ENCODE results near the gene KIRREL3. TPM values are rescaled to one million over a fixed set of nuclear protein-coding genes. Genes with fewer than 3 reads are reported as not detected.

KIRREL3 gene
- total and polyA plus RNA-seq, 2 of the 4 experiments (the other 2 are of a cell fraction), result 10.9 to 15.9 TPM

DNA sequence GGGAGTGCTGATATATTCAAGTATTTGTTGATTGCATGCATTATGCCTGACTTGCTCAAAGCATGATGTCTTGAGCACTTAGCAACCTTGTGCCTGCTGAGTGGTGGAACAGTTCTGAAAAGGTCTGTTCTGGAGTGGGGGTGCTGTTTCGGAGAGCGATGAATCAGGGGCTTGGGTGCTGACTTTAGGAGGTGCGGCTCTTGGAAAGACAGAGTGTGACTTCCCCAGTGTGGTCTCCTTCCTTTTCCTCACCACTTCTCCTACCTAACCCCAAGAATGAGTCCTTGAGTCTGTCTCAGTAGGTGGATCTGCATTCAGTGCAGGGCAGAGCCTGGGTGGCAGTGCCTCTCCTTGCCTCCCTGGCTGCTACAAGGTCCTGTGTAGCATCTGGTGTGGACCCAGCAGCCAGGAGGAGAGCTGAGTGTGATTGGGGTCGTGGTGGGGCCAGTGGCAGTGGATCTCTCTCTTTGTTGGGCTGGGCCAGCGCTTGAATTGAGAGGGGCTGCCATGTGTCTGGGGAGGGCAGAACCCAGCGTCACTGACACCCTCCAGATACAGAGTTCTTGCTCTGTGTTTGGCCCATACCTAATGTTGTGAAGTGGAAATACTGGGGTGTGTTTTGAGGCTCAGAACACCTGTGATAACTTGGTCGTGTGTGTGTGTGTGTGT lies 609.1 kb downstream of the KIRREL3 start:
- no peak overlapping the region for H2BK120ac ChIP-seq (ENCODE audit: low read depth, low read length)
- H3K18ac ChIP-seq (ENCODE audit: low read depth, low read length), result no peak overlapping the region
- no peak for DNase-seq
- H3K4ac ChIP-seq (ENCODE audit: low read depth, low read length), result no peak overlapping the region
- H3K27me3 ChIP-seq (ENCODE audit: control insufficient read depth, insufficient read depth, low read length), result no peaks in the 10 kb centered on the region
- H3K79me1 ChIP-seq (ENCODE audit: low read depth in 1 of 2, low read length in 2 of 2), result peaks cover 0 to 10% of the 10 kb centered on the region in 2 experiments; a peak in 3 of 4 replicates
- no peak overlapping the region for H4K5ac ChIP-seq (ENCODE audit: low read depth, low read length)
- 40% methylated on average over 1 of the region's 7 CpGs; no CpG with 5 or more reads in 1 of the 2 experiments for WGBS, 2 experiments (ENCODE audit: extremely low coverage in 2 of 2, insufficient read length in 1 of 2)
- H3K56ac ChIP-seq (ENCODE audit: extremely low read depth, insufficient read depth, low read length), result no peak overlapping the region
- BruUV-seq (replicated peaks), result no TSS peak
- H4K91ac ChIP-seq (ENCODE audit: insufficient read depth, low read depth, low read length), result no peak overlapping the region
- H2AK9ac ChIP-seq (replicated peaks; ENCODE audit: low read depth, low read length, poor library complexity), result no peak overlapping the region
- no peak overlapping the region for H2BK5ac ChIP-seq (ENCODE audit: low read depth, low read length, poor library complexity, severe bottlenecking)
- dilution Hi-C loops (cut with HindIII; ENCODE audit: low sequenced_read_pairs, unreplicated experiment), result no loop called here
- intact Hi-C loops (cut with micrococcal nuclease), result no loop called here
- no peaks in the 10 kb centered on the region; the same call in 1 of the 2 replicates for H4K20me1 ChIP-seq (ENCODE audit: insufficient read depth, low read length)
- CTCF ChIA-PET, result no interaction called here
- peaks cover 2% of the 10 kb centered on the region; the same call in 1 of the 2 replicates for H3K4me1 ChIP-seq (ENCODE audit: control insufficient read depth, insufficient read depth, low read length)
- no peak overlapping the region for H4K8ac ChIP-seq (ENCODE audit: low read depth in 2 of 2, low read length in 2 of 2)
- H3K4me2 ChIP-seq (ENCODE audit: low read depth, low read length), result no peak overlapping the region
- no peak for ATAC-seq (ENCODE audit: low read depth)
- H3K14ac ChIP-seq (replicated peaks; ENCODE audit: low read depth, low read length), result no peak overlapping the region
- H3K9me3 ChIP-seq (ENCODE audit: control insufficient read depth, insufficient read depth, low read length), result no peaks in the 10 kb centered on the region
- H2AK5ac ChIP-seq (ENCODE audit: low read depth, low read length), result no peak overlapping the region
- no peak overlapping the region for H3K9ac ChIP-seq (ENCODE audit: low read depth, low read length)
- no peak overlapping the region for H3K23ac ChIP-seq (ENCODE audit: low read depth, low read length)
- in situ Hi-C loops (cut with MboI; ENCODE audit: low sequenced_read_pairs), result no loop called here
- POLR2A ChIA-PET (ENCODE audit: unreplicated experiment), result no interaction called here
- no peaks in the 10 kb centered on the region for H3K36me3 ChIP-seq (ENCODE audit: control insufficient read depth, insufficient read depth, low read length)
- TF ChIP-seq RFX5 (IDR thresholded peaks at IDR 0.05; ENCODE audit: low read depth, low read length) (no peak), FOS (IDR thresholded peaks at IDR 0.05; ENCODE audit: low read depth, low read length) (no peak), MAFK (IDR thresholded peaks at IDR 0.05; ENCODE audit: low read depth, low read length) (no peak), BHLHE40 (IDR thresholded peaks at IDR 0.05; ENCODE audit: low read depth, low read length) (no peak), MXI1 (IDR thresholded peaks at IDR 0.05; ENCODE audit: borderline replicate concordance, low read depth, low read length) (no peak), RAD21 (IDR thresholded peaks at IDR 0.05; ENCODE audit: low read length) (no peak), MAZ (IDR thresholded peaks at IDR 0.05; ENCODE audit: borderline replicate concordance, low read depth, low read length) (no peak), RCOR1 (IDR thresholded peaks at IDR 0.05; ENCODE audit: insufficient replicate concordance, low read length) (no peak), POLR2A (IDR thresholded peaks at IDR 0.05; ENCODE audit: low read depth, low read length) (no peak)
- TF ChIP-seq, protein P1, sequence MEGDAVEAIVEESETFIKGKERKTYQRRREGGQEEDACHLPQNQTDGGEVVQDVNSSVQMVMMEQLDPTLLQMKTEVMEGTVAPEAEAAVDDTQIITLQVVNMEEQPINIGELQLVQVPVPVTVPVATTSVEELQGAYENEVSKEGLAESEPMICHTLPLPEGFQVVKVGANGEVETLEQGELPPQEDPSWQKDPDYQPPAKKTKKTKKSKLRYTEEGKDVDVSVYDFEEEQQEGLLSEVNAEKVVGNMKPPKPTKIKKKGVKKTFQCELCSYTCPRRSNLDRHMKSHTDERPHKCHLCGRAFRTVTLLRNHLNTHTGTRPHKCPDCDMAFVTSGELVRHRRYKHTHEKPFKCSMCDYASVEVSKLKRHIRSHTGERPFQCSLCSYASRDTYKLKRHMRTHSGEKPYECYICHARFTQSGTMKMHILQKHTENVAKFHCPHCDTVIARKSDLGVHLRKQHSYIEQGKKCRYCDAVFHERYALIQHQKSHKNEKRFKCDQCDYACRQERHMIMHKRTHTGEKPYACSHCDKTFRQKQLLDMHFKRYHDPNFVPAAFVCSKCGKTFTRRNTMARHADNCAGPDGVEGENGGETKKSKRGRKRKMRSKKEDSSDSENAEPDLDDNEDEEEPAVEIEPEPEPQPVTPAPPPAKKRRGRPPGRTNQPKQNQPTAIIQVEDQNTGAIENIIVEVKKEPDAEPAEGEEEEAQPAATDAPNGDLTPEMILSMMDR (conservative IDR thresholded peaks at IDR 0.05; ENCODE audit: low read depth, low read length), result no peak
- TF ChIP-seq, protein P2, sequence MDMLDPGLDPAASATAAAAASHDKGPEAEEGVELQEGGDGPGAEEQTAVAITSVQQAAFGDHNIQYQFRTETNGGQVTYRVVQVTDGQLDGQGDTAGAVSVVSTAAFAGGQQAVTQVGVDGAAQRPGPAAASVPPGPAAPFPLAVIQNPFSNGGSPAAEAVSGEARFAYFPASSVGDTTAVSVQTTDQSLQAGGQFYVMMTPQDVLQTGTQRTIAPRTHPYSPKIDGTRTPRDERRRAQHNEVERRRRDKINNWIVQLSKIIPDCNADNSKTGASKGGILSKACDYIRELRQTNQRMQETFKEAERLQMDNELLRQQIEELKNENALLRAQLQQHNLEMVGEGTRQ (IDR thresholded peaks at IDR 0.05; ENCODE audit: low read depth, low read length), result no peak
- TF ChIP-seq, protein P3, sequence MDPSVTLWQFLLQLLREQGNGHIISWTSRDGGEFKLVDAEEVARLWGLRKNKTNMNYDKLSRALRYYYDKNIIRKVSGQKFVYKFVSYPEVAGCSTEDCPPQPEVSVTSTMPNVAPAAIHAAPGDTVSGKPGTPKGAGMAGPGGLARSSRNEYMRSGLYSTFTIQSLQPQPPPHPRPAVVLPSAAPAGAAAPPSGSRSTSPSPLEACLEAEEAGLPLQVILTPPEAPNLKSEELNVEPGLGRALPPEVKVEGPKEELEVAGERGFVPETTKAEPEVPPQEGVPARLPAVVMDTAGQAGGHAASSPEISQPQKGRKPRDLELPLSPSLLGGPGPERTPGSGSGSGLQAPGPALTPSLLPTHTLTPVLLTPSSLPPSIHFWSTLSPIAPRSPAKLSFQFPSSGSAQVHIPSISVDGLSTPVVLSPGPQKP (IDR thresholded peaks at IDR 0.05; ENCODE audit: borderline replicate concordance, low read depth, low read length), result no peak
- no peak overlapping the region for H3K4me3 ChIP-seq (ENCODE audit: insufficient read depth, low read depth, low read length)
- no peak overlapping the region for H2AFZ ChIP-seq (replicated peaks; ENCODE audit: low read length, poor library complexity)
- no peak overlapping the region for H2BK20ac ChIP-seq (ENCODE audit: low read depth, low read length)
- H3K27ac ChIP-seq (ENCODE audit: insufficient read depth, low read length), result no peak overlapping the region
- H2BK15ac ChIP-seq (ENCODE audit: low read depth, low read length), result no peak overlapping the region
- H3K9me1 ChIP-seq (ENCODE audit: insufficient read depth, low read length), result no peaks in the 10 kb centered on the region

All from IMR-90 (cell line).